Measurements from ENCODE around the gene LRPAP1. TPM values are rescaled to one million over a fixed set of nuclear protein-coding genes. Genes with fewer than 3 reads are reported as not detected.

The LRPAP1 gene
- total RNA-seq, 1 donor from 2014 or later = 153 TPM

DNA sequence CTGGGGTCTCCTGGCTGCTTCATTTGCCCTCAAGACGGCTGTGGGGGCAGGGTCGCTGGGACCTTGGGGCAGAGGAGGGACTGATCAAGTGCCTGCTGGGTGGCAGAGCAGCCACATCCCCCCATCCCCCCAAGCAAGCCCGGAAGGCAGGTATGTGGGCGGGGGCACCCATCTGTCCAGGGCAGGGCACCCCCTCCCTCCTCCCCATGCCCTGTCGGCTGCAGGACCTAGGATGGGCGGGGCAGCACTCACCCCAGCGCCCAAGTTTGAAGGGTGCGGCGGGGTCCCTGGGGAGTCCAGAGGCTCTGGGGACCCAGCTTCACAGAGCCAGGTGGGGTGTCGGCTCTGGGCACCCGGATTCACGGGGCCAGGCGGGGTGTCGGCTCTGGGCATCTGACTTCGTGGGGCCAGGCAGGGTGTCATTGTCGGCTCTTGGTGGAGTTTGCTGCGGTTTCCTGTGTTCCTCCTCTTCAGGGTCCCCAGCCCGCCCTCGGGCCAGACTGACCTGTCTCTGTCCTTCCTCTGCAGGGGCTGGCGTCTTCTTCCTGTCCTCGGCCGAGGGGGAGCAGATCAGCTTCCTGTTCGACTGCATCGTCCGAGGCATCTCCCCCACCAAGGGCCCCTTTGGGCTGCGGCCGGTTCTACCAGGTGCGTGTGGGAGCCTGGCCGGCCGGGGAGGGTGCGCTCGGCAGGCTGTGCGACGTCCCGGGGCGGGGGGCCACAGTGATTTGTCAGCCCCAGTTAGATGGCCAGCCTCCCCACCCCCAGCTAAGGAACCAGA, 47.0 kb downstream of the LRPAP1 start:
- peaks cover 5% of the 10 kb centered on the region for H3K4me1 Mint-ChIP-seq (ENCODE audit: unreplicated experiment)
- H3K4me3 Mint-ChIP-seq (ENCODE audit: unreplicated experiment) = no peak overlapping the region
- no peaks in the 10 kb centered on the region for H3K36me3 Mint-ChIP-seq (ENCODE audit: unreplicated experiment)
- no peak for TF ChIP-seq CTCF (IDR thresholded peaks at IDR 0.05)
- no peak overlapping the region for H3K27ac Mint-ChIP-seq (ENCODE audit: unreplicated experiment)
- DNase-seq (ENCODE audit: extremely low spot score, unreplicated experiment) = no peak
- peaks cover 10% of the 10 kb centered on the region for H3K27me3 Mint-ChIP-seq (ENCODE audit: unreplicated experiment)
- H3K9me3 Mint-ChIP-seq (ENCODE audit: unreplicated experiment) = no peaks in the 10 kb centered on the region

- H3K27ac Mint-ChIP-seq (ENCODE audit: unreplicated experiment) = no peak overlapping the region
- TF ChIP-seq CTCF (IDR thresholded peaks at IDR 0.05) = no peak
- H3K27me3 Mint-ChIP-seq (ENCODE audit: unreplicated experiment) = peaks cover 10% of the 10 kb centered on the region
Observed at GRCh38 chr4:3484057-3484973, 47.9 kb downstream of the LRPAP1 start.

DNA sequence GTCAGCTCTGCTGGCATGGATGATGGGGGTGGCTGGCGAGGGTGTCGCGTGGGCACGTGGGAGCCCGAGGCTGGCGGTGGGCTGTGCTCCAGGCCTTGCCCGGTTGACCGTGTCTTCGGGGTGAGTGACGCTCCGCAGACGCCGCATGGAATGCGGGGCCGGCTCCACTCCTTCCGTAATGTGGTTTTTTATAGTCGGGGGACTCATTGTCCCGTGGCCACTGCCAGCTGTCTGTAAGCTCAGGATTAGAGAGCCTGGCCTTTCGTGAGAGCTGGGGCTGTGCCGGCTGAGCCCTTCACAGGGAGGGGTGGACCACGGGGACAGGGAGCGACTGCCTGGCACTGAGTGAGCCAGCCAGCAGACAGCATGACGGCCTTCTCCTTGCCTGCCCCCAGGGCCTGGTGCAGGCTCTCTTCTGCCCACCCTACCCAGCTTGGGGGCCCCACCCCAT, 48.7 kb downstream of the LRPAP1 start:
- H3K4me3 Mint-ChIP-seq (ENCODE audit: unreplicated experiment) = no peak overlapping the region
- H3K9me3 Mint-ChIP-seq (ENCODE audit: unreplicated experiment) = no peaks in the 10 kb centered on the region
- no peaks in the 10 kb centered on the region for H3K36me3 Mint-ChIP-seq (ENCODE audit: unreplicated experiment)
- H3K27ac Mint-ChIP-seq (ENCODE audit: unreplicated experiment) = no peak overlapping the region
- H3K4me1 Mint-ChIP-seq (ENCODE audit: unreplicated experiment) = peaks cover 5% of the 10 kb centered on the region
- no peak for DNase-seq (ENCODE audit: extremely low spot score, unreplicated experiment)
- peaks cover 7% of the 10 kb centered on the region for H3K27me3 Mint-ChIP-seq (ENCODE audit: unreplicated experiment)
- TF ChIP-seq CTCF (IDR thresholded peaks at IDR 0.05) = no peak

More at GRCh38 chr4:3484057-3484973, 47.9 kb downstream of the LRPAP1 start:
- Mint-ChIP-seq H3K4me1 (ENCODE audit: unreplicated experiment) (peaks cover 5% of the 10 kb centered on the region), H3K36me3 (ENCODE audit: unreplicated experiment) (no peaks in the 10 kb centered on the region), H3K9me3 (ENCODE audit: unreplicated experiment) (no peaks in the 10 kb centered on the region), H3K4me3 (ENCODE audit: unreplicated experiment) (no peak overlapping the region)
- DNase-seq (ENCODE audit: extremely low spot score, unreplicated experiment) = no peak

GRCh38 chr4:3482707-3483106, 49.5 kb downstream of the LRPAP1 start:
- no peaks in the 10 kb centered on the region for H3K9me3 Mint-ChIP-seq (ENCODE audit: unreplicated experiment)
- H3K36me3 Mint-ChIP-seq (ENCODE audit: unreplicated experiment) = no peaks in the 10 kb centered on the region
- peaks cover 5% of the 10 kb centered on the region for H3K4me1 Mint-ChIP-seq (ENCODE audit: unreplicated experiment)

More at GRCh38 chr4:3482707-3483106, 49.5 kb downstream of the LRPAP1 start:
- Mint-ChIP-seq H3K4me3 (ENCODE audit: unreplicated experiment) (no peak overlapping the region), H3K27me3 (ENCODE audit: unreplicated experiment) (peaks cover 7% of the 10 kb centered on the region), H3K27ac (ENCODE audit: unreplicated experiment) (no peak overlapping the region)
- TF ChIP-seq CTCF (IDR thresholded peaks at IDR 0.05) = no peak
- no peak for DNase-seq (ENCODE audit: extremely low spot score, unreplicated experiment)

All from osteocyte (in vitro differentiated cells).